ENCODE measurements around the gene RNASEH1.
A peak's percentile ranks its signal among the peaks of the same experiment; 100 is the strongest.

RNASEH1 gene

GRCh38 chr2:3539836-3540235 is 18.3 kb downstream of the RNASEH1 start:
- TF ChIP-seq CTCF (IDR thresholded peaks at IDR 0.05; ENCODE audit: low read depth, low read length, missing control alignments), result no peak
- H3K4me3 ChIP-seq (ENCODE audit: low read depth, low read length), result no peak overlapping the region
- DNase-seq (ENCODE audit: low read depth), result no peak

- no peak for DNase-seq (ENCODE audit: low read depth)
- peak; percentile 27 for TF ChIP-seq CTCF (IDR thresholded peaks at IDR 0.05; ENCODE audit: low read depth, low read length, missing control alignments)
- H3K4me3 ChIP-seq (ENCODE audit: low read depth, low read length), result no peak overlapping the region
Observed at GRCh38 chr2:3536682-3537632, 21.2 kb downstream of the RNASEH1 start.

GRCh38 chr2:3535794-3536681 is 22.1 kb downstream of the RNASEH1 start:
- no peak for TF ChIP-seq CTCF (IDR thresholded peaks at IDR 0.05; ENCODE audit: low read depth, low read length, missing control alignments)
- DNase-seq (ENCODE audit: low read depth), result no peak
- no peak overlapping the region for H3K4me3 ChIP-seq (ENCODE audit: low read depth, low read length)

- DNase-seq (ENCODE audit: low read depth), result no peak
- TF ChIP-seq CTCF (IDR thresholded peaks at IDR 0.05; ENCODE audit: low read depth, low read length, missing control alignments), result no peak
- H3K4me3 ChIP-seq (ENCODE audit: low read depth, low read length), result no peak overlapping the region
Observed at GRCh38 chr2:3535467-3535793, 22.7 kb downstream of the RNASEH1 start.

GRCh38 chr2:3534251-3534814 is 23.8 kb downstream of the RNASEH1 start:
- no peak for TF ChIP-seq CTCF (IDR thresholded peaks at IDR 0.05; ENCODE audit: low read depth, low read length, missing control alignments)
- no peak overlapping the region for H3K4me3 ChIP-seq (ENCODE audit: low read depth, low read length)
- DNase-seq (ENCODE audit: low read depth), result no peak

GRCh38 chr2:3533836-3534235 is 24.3 kb downstream of the RNASEH1 start:
- H3K4me3 ChIP-seq (ENCODE audit: low read depth, low read length), result no peak overlapping the region
- no peak for TF ChIP-seq CTCF (IDR thresholded peaks at IDR 0.05; ENCODE audit: low read depth, low read length, missing control alignments)
- no peak for DNase-seq (ENCODE audit: low read depth)

All from GM12864 (cell line).